Lower lobe of right lung (tissue), 2 donors: ENCODE data around the gene SPDYE8. TPM values are rescaled to one million over a fixed set of nuclear protein-coding genes. Genes with fewer than 3 reads are reported as not detected.
"Not testable (repeated sequence)": the region's sequence is repeated elsewhere in the genome, so short reads cannot be mapped to it uniquely, and the experiment has no call there.

Experiments used
- ATAC-seq, 2 donors: fragments of 200-7000 bp; cut with Tn5 transposase; one replicate each; pipeline ENCODE4 v1.9.1; 2020 to 2022; ENCODE audit warnings: mild to moderate bottlenecking in 2 of 2, moderate library complexity in 2 of 2
- DNase-seq: peaks from one replicate; pipeline ENCODE4 v3.0.0-alpha.2; 2020
- H3K27ac ChIP-seq: fragments of 200-600 bp; one replicate; pipeline ENCODE4 v1.8.0; 2022
- H3K27me3 ChIP-seq: fragments of 200-600 bp; one replicate; pipeline ENCODE4 v1.8.0; 2022; ENCODE audit warnings: low read depth
- H3K36me3 ChIP-seq: fragments of 200-600 bp; one replicate; pipeline ENCODE4 v1.8.0; 2022; ENCODE audit warnings: mild to moderate bottlenecking
- H3K4me1 ChIP-seq: fragments of 200-600 bp; one replicate; pipeline ENCODE4 v1.8.0; 2022
- H3K4me3 ChIP-seq: fragments of 200-600 bp; one replicate; pipeline ENCODE4 v1.8.0; 2022; ENCODE audit warnings: mild to moderate bottlenecking
- H3K9me3 ChIP-seq: fragments of 200-600 bp; one replicate; pipeline ENCODE4 v1.8.0; 2022
- intact Hi-C: fragments of 100-400 bp; cut with DNase I; formaldehyde crosslinking; loops from one replicate; pipeline ENCODE4 v1.11.0; 2022
- total RNA-seq: library from RNA; stranded (reverse); fragmentation: NEBNext Ultra II Directional; extraction: Animal tissue kit (Norgen Biotek cat#: 25700); gene quantifications from one replicate; pipeline ENCODE4 v1.2.1, GENCODE V29; 2021
- donor health status: DM: no; HTN: yes; CAD: no; lungs with severe emphysema.

The SPDYE8 gene
- total RNA-seq, 1 donor from 2014 or later, result not detected

- H3K9me3 ChIP-seq, H3K4me1 ChIP-seq, DNase-seq, H3K27ac ChIP-seq, H3K4me3 ChIP-seq, intact Hi-C loops, ATAC-seq, H3K27me3 ChIP-seq, H3K36me3 ChIP-seq: not testable (repeated sequence)
These were observed 54.8 kb downstream of the SPDYE8 start for GRCh38 chr7:72974781-72975180.

DNA sequence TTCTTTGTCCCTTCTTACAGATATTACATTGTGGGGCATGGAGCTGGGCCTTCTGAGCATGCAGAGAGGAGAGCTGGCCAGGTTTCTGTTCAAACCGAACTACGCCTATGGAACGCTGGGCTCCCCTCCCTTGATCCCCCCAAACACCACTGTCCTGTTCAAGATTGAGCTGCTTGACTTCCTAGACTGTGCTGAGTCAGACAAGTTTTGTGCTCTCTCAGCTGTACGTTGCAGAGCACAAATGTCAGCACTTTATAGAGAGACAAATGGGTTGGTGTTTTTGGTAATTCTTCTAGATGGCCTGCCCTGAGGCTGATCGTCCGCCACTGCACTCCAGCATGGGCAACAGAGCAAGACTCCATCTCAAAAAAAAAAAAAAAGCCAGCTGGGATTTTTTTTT, 58.1 kb downstream of the SPDYE8 start:
- H3K36me3 ChIP-seq, H3K4me1 ChIP-seq, H3K27ac ChIP-seq, intact Hi-C loops, H3K4me3 ChIP-seq, H3K27me3 ChIP-seq, DNase-seq, H3K9me3 ChIP-seq, ATAC-seq: not testable (repeated sequence)

Other genes with a start within 250 kb of the SPDYE8 start
- gene TYW1B, start 201.6 kb downstream of the SPDYE8 start, total RNA-seq, result 6.8 TPM
- 35.9 TPM for gene POM121, start 104.7 kb downstream of the SPDYE8 start, total RNA-seq
- 1.1 TPM for gene TRIM74, start 60.3 kb downstream of the SPDYE8 start, total RNA-seq
- not detected for gene SPDYE11, start 28.1 kb upstream of the SPDYE8 start, total RNA-seq
- not detected for gene SPDYE9, start 56.3 kb upstream of the SPDYE8 start, total RNA-seq